WERI-Rb-1 (cell line): ENCODE data around the gene HIF3A.

Source experiments
- DNase-seq: peaks from one replicate; pipeline ENCODE4 v3.0.0-alpha.2; 2020
- H3K27ac ChIP-seq: fragments of 250-450 bp; sonication (Bioruptor Pico); 2 replicates; pipeline ENCODE4 v1.5.1; 2020; ENCODE audit warnings: mild to moderate bottlenecking, moderate library complexity
- H3K27me3 ChIP-seq: fragments of 250-450 bp; sonication (Bioruptor Pico); 2 replicates; pipeline ENCODE4 v1.5.1; 2021; ENCODE audit warnings: mild to moderate bottlenecking, low read depth, moderate library complexity; ENCODE audit not compliant: insufficient read depth, severe bottlenecking
- H3K36me3 ChIP-seq: fragments of 250-450 bp; sonication (Bioruptor Pico); 2 replicates; pipeline ENCODE4 v1.5.1; 2020; ENCODE audit warnings: mild to moderate bottlenecking, moderate library complexity
- H3K4me3 ChIP-seq: 2 replicates; pipeline ENCODE4 v1.5.1; 2011; ENCODE audit warnings: low read depth, mild to moderate bottlenecking, control low read depth, low read length
- H3K9me3 ChIP-seq: fragments of 250-450 bp; sonication (Bioruptor Pico); 2 replicates; pipeline ENCODE4 v1.5.1; 2021; ENCODE audit warnings: mild to moderate bottlenecking, moderate library complexity; ENCODE audit not compliant: severe bottlenecking
- CTCF ChIP-seq: IDR thresholded peaks from 2 replicates; pipeline ENCODE4 v1.5.1; 2011; ENCODE audit warnings: low read depth, mild to moderate bottlenecking, control low read depth, inconsistent platforms, low read length

Gene HIF3A

GRCh38 chr19:46376241-46377153, 79.7 kb downstream of the HIF3A start:
- Histone ChIP-seq H3K36me3 (peaks cover 75% of the 10 kb centered on the region), H3K4me3 (no peak overlapping the region)

GRCh38 chr19:46378268-46378667, 81.4 kb downstream of the HIF3A start:
- DNase-seq = no peak
- no peak overlapping the region for H3K4me3 ChIP-seq
- TF ChIP-seq CTCF = no peak
- H3K27ac ChIP-seq = no peak overlapping the region
- no peaks in the 10 kb centered on the region for H3K27me3 ChIP-seq
- peaks cover 81% of the 10 kb centered on the region for H3K36me3 ChIP-seq
- no peaks in the 10 kb centered on the region for H3K9me3 ChIP-seq

More at GRCh38 chr19:46376241-46377153, 79.7 kb downstream of the HIF3A start:
- Histone ChIP-seq H3K27ac (no peak overlapping the region), H3K9me3 (no peaks in the 10 kb centered on the region), H3K27me3 (no peaks in the 10 kb centered on the region)
- TF ChIP-seq CTCF = no peak
- DNase-seq = no peak

- Histone ChIP-seq H3K27me3 (no peaks in the 10 kb centered on the region), H3K9me3 (no peaks in the 10 kb centered on the region), H3K4me3 (no peak overlapping the region), H3K27ac (no peak overlapping the region), H3K36me3 (peaks cover 87% of the 10 kb centered on the region)
- DNase-seq = no peak
- TF ChIP-seq CTCF = no peak
These were observed 83.8 kb downstream of the HIF3A start for GRCh38 chr19:46380690-46381089.

- Histone ChIP-seq H3K4me3 (no peak overlapping the region), H3K9me3 (no peaks in the 10 kb centered on the region), H3K27ac (no peak overlapping the region), H3K27me3 (no peaks in the 10 kb centered on the region), H3K36me3 (peaks cover 85% of the 10 kb centered on the region)
- no peak for DNase-seq
- TF ChIP-seq CTCF = no peak
These were observed 84.5 kb downstream of the HIF3A start for GRCh38 chr19:46381346-46381745.

GRCh38 chr19:46381756-46382345, 85.0 kb downstream of the HIF3A start:
- Histone ChIP-seq H3K27ac (no peak overlapping the region), H3K4me3 (no peak overlapping the region), H3K36me3 (peaks cover 85% of the 10 kb centered on the region), H3K9me3 (no peaks in the 10 kb centered on the region), H3K27me3 (no peaks in the 10 kb centered on the region)
- DNase-seq = no peak
- TF ChIP-seq CTCF = no peak
